Peyer's patch (tissue), 4 donors: ENCODE results near the gene LRRC8A. TPM values are rescaled to one million over a fixed set of nuclear protein-coding genes. Genes with fewer than 3 reads are reported as not detected.
"Not testable (repeated sequence)": the region's sequence is repeated elsewhere in the genome, so short reads cannot be mapped to it uniquely, and the experiment has no call there.

ENCODE experiments used
- DNase-seq, 3 donors: peaks; one replicate each; pipeline ENCODE4 v3.0.0-alpha.2; 2017 to 2019
- H3K27ac ChIP-seq, 4 donors: fragments of 200-600 bp; sonication (generic); one replicate each; pipeline ENCODE4 v1.5.1; 2016 to 2019
- H3K27me3 ChIP-seq, 2 donors: fragments of 200-600 bp; sonication (generic); one replicate each; pipeline ENCODE4 v1.5.1; 2019
- H3K36me3 ChIP-seq, 3 donors: fragments of 200-600 bp; sonication (generic); one replicate each; pipeline ENCODE4 v1.5.1; 2016 to 2019
- H3K4me1 ChIP-seq, 4 donors: fragments of 200-600 bp; sonication (generic); one replicate each; pipeline ENCODE4 v1.5.1; 2016 to 2019
- H3K4me3 ChIP-seq, 4 donors: fragments of 200-600 bp; sonication (generic); 1 replicate in 3 of 4; 2 replicates in 1 of 4; pipeline ENCODE4 v1.5.1; 2016 to 2019; ENCODE audit warnings: mild to moderate bottlenecking in 1 of 4
- H3K9me3 ChIP-seq, 4 donors: fragments of 200-600 bp; sonication (generic); one replicate each; pipeline ENCODE4 v1.5.1; 2016 to 2019; ENCODE audit warnings: mild to moderate bottlenecking in 1 of 4
- POLR2A ChIP-seq, 2 donors: fragments of 450-650 bp; IDR thresholded peaks; one replicate each; pipeline ENCODE4 v1.5.1; 2017; ENCODE audit warnings: antibody characterized with exemption in 2 of 2, mild to moderate bottlenecking in 2 of 2, moderate library complexity in 2 of 2
- total RNA-seq, 4 donors: library from RNA; depleted of rRNA; stranded (reverse); fragments of >200 nt; gene quantifications; one replicate each; pipeline ENCODE4 v1.1.0, GENCODE V29; 2016
- TF ChIP-seq, protein P1 (sequence below), 6 experiments: fragments of 450-650 bp in 4 of 6; fragments of 200-600 bp in 2 of 6; sonication (generic) in 1 of 6; IDR thresholded peaks; one replicate each; pipeline ENCODE4 v1.5.1; 2017 to 2019; ENCODE audit warnings: antibody characterized with exemption in 6 of 6, mild to moderate bottlenecking in 3 of 6, moderate library complexity in 1 of 6

LRRC8A gene
- total RNA-seq, 4 donors from 2014 or later: 20.0 to 39.2 (median 27.0) TPM

DNA sequence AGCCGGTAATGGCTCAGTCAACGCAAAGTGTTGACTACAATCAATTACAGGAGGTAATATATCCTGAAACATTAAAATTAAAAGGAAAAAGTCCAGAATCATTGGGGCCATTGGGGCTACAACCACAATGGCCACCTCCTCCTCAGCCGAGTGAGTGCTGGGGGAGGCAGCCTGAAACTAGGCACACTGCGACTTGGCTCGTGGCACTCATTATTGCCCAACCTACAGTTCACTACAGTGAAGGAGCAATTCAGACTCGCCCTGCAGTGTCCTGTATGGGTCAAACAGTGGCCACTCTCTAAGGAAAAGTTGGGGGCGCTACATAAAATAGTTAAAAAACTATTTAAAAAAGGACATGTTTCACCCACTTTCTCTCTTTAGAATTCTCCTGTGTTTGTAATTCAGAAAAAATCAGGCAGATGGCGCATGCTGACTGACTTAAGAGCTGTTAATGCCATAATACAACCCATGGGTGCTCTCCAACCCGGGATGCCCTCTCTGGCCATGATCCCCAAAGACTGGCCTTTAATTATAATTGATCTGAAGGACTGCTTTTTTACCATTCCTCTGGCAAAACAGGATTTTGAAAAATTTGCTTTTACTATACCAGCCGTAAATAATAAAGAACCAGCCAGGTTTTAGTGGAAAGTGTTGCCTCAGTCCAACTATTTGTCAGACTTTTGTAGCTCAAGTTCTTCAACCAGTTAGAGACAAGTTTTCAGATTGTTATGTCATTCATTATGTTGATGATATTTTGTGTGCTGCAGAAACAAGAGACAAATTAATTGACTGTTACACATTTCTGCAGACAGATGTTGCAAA, 29.9 kb upstream of the LRRC8A start:
- H3K4me3 ChIP-seq, H3K27me3 ChIP-seq, H3K9me3 ChIP-seq, H3K27ac ChIP-seq, H3K4me1 ChIP-seq, H3K36me3 ChIP-seq: not testable (repeated sequence)
- TF ChIP-seq, protein P1, sequence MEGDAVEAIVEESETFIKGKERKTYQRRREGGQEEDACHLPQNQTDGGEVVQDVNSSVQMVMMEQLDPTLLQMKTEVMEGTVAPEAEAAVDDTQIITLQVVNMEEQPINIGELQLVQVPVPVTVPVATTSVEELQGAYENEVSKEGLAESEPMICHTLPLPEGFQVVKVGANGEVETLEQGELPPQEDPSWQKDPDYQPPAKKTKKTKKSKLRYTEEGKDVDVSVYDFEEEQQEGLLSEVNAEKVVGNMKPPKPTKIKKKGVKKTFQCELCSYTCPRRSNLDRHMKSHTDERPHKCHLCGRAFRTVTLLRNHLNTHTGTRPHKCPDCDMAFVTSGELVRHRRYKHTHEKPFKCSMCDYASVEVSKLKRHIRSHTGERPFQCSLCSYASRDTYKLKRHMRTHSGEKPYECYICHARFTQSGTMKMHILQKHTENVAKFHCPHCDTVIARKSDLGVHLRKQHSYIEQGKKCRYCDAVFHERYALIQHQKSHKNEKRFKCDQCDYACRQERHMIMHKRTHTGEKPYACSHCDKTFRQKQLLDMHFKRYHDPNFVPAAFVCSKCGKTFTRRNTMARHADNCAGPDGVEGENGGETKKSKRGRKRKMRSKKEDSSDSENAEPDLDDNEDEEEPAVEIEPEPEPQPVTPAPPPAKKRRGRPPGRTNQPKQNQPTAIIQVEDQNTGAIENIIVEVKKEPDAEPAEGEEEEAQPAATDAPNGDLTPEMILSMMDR (IDR thresholded peaks at IDR 0.05): peak in 4 of 6 experiments; percentile 35 to 68 (median 62)
- peak in 1 of 3 donors; percentile 52 for DNase-seq

DNA sequence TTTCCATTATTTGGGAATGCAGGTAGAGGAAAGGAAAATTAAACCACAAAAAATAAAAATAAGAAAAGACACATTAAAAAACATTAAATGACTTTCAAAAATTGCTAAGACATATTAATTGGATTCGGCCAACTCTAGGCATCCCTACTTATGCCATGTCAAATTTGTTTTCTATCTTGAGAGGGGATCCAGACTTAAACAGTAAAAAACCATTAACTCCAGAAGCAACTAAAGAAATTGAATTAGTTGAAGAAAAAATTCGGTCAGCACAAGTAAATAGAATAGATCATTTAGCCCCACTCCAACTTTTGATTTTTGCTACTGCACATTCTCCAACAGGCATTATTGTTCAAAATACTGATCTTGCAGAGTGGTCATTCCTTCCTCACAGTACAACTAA, 29.3 kb upstream of the LRRC8A start:
- H3K27me3 ChIP-seq, H3K9me3 ChIP-seq, H3K4me3 ChIP-seq, H3K36me3 ChIP-seq, H3K27ac ChIP-seq, H3K4me1 ChIP-seq, DNase-seq: not testable (repeated sequence)

DNA sequence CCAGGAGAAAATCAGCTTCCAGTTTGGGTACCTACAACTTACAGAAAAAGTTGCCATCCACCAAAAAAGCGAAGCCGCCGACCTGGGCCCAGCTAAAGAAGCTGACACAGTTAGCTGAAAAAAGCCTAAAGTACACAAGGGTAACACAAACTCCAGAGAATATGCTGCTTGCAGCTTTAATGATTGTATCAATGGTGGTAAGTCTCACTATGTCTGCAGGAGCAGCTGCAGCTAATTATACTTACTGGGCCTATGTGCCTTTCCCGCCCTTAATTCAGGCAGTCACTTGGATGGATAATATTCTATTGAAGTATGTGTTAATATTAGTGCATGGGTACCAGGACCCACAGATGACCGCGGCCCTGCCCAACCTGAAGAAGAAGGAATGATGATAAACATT, 27.5 kb upstream of the LRRC8A start:
- not testable (repeated sequence) for H3K27ac ChIP-seq

DNA sequence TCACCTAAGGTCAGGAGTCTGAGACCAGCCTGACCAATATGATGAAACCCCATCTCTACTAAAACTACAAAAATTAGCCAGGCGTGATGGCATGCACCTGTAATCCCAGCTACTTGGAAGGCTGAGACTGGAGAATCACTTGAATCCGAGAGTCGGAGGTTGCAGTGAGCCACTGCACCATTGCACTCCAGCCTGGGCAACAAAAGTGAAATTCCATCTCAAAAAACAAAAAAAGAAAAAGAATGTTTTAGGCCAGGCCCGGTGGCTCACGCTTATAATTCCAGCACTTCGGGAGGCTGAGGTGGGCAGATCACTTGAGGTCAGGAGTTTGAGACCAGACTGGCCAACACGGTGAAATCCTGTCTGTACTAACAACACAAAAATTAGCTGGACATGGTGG, 23.5 kb upstream of the LRRC8A start:
- H3K9me3 ChIP-seq, H3K4me1 ChIP-seq, H3K4me3 ChIP-seq, H3K36me3 ChIP-seq, DNase-seq, H3K27ac ChIP-seq, H3K27me3 ChIP-seq: not testable (repeated sequence)

More for the DNA sequence above, 27.5 kb upstream of the LRRC8A start:
- H3K36me3 ChIP-seq, DNase-seq, H3K4me1 ChIP-seq, H3K27me3 ChIP-seq, H3K4me3 ChIP-seq, H3K9me3 ChIP-seq: not testable (repeated sequence)

DNA sequence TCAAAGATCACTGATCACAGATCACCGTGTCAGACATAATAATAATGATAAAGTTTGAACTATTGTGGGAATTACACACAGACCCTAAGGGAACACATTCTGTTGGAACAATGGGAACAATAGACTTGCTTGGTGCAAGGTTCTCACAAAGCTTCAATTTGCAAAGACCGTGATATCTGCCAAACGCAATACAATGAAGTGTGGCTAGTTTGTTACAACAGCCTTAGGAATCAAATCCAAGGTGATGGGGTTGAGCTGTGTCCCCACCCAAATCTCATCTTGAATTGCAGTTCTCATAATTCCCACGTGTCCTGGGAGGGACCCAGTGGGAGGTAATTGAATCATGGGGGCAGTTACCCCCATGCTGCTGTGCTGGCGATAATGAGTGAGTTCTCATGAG, 21.0 kb upstream of the LRRC8A start:
- TF ChIP-seq, protein P1 (IDR thresholded peaks at IDR 0.05): no peak
- no peak for TF ChIP-seq POLR2A (IDR thresholded peaks at IDR 0.05)
- H3K4me3 ChIP-seq: no peak overlapping the region
- H3K36me3 ChIP-seq: no peaks in the 10 kb centered on the region
- no peaks in the 10 kb centered on the region for H3K27me3 ChIP-seq
- no peaks in the 10 kb centered on the region for H3K9me3 ChIP-seq
- H3K4me1 ChIP-seq: no peaks in the 10 kb centered on the region
- DNase-seq: no peak
- no peak overlapping the region for H3K27ac ChIP-seq

DNA sequence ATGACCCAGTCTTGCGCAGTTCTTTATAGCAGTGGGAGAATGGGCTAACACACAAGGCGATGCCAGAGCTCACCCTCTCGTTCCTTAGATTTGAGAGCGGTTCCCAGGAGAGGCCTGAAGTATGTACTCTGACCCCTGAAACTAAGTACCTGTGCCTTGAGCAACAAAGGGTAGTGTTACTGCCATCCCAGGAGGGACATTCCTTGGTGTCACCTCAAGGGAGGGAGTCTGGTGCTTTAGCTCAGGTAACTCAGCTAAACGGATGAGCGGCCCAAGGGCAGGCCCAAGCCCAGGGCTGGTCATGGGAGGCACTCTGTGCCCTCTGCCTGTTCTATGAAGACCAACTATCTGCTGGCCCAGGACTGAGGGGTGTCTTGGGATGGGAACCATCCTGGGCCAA, 20.4 kb upstream of the LRRC8A start:
- no peaks in the 10 kb centered on the region for H3K4me1 ChIP-seq
- no peak overlapping the region for H3K4me3 ChIP-seq
- TF ChIP-seq POLR2A (IDR thresholded peaks at IDR 0.05): no peak
- TF ChIP-seq, protein P1 (IDR thresholded peaks at IDR 0.05): no peak
- DNase-seq: no peak
- H3K36me3 ChIP-seq: no peaks in the 10 kb centered on the region
- H3K27ac ChIP-seq: no peak overlapping the region
- no peaks in the 10 kb centered on the region for H3K27me3 ChIP-seq
- H3K9me3 ChIP-seq: no peaks in the 10 kb centered on the region

DNA sequence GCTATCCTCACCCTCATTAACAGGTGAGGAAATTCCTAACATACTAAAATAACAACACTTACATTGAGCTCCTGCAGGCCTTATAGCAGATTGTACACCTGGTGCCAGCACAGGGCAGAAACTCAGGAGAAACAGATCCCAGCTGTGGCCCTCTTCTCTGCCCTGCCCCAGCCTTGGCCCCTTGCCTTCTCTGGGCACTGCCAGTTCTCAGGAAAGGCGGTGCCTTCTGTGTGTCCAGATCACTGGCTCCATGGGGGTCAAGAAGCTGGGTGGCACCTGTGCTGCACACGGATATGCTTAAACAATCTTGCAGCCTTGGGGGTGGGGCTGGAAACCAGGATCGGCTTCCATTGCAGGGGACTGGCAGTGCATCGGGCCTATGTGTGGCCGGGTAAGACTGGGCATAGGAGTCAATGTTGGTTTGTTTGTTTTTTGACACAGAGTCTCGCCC, 19.5 kb upstream of the LRRC8A start:
- no peak for TF ChIP-seq POLR2A (IDR thresholded peaks at IDR 0.05)
- TF ChIP-seq, protein P1 (IDR thresholded peaks at IDR 0.05): no peak
- Histone ChIP-seq H3K9me3 (no peaks in the 10 kb centered on the region), H3K36me3 (no peaks in the 10 kb centered on the region), H3K27ac (no peak overlapping the region), H3K4me3 (no peak overlapping the region), H3K4me1 (no peaks in the 10 kb centered on the region), H3K27me3 (no peaks in the 10 kb centered on the region)
- no peak for DNase-seq
